Central memory CD4-positive, alpha-beta T cell (primary cell): ENCODE results near the gene MLEC.

Source experiments
- DNase-seq: peaks from one replicate; pipeline ENCODE4 v3.0.0; 2022
- total RNA-seq, 3 experiments: gene quantifications; one replicate each; lab custom pipeline; 2026; lab: John Stamatoyannopoulos, UW

MLEC gene
- total RNA-seq = 45.9 to 355 (median 127) reads per million in 3 experiments

GRCh38 chr12:120686690-120687577 lies at the start of gene MLEC:
TSS of gene MLEC (plus strand) at chr12:120687149. CDS start at chr12:120687297, 148 bp downstream.
- DNase-seq = peak; percentile 99

GRCh38 chr12:120639771-120640721 lies 46.9 kb upstream of the MLEC start, which contains the start of gene CABP1:
TSS of gene CABP1 (plus strand) at chr12:120640626. CDS start at chr12:120640686, 60 bp downstream.
- DNase-seq = peak; percentile 17

GRCh38 chr12:120640861-120641833 lies 45.8 kb upstream of the MLEC start:
- DNase-seq = peak; percentile 41

GRCh38 chr12:120642121-120642520 lies 44.8 kb upstream of the MLEC start:
- DNase-seq = no peak

GRCh38 chr12:120642826-120643225 lies 44.1 kb upstream of the MLEC start:
- no peak for DNase-seq

- no peak for DNase-seq
These were observed 43.4 kb upstream of the MLEC start for GRCh38 chr12:120643574-120643973.

GRCh38 chr12:120646044-120646443 lies 40.9 kb upstream of the MLEC start:
- DNase-seq = no peak

- no peak for DNase-seq
These were observed 39.6 kb upstream of the MLEC start for GRCh38 chr12:120647375-120647755.

GRCh38 chr12:120649442-120650232 lies 37.3 kb upstream of the MLEC start:
- DNase-seq = no peak

GRCh38 chr12:120650233-120650690 lies 36.7 kb upstream of the MLEC start:
- no peak for DNase-seq

GRCh38 chr12:120651821-120652220 lies 35.1 kb upstream of the MLEC start:
- no peak for DNase-seq

GRCh38 chr12:120652656-120653435 lies 34.1 kb upstream of the MLEC start:
- DNase-seq = no peak

GRCh38 chr12:120653611-120654010 lies 33.3 kb upstream of the MLEC start:
- no peak for DNase-seq

GRCh38 chr12:120654656-120655055 lies 32.3 kb upstream of the MLEC start:
- no peak for DNase-seq

GRCh38 chr12:120656008-120656407 lies 30.9 kb upstream of the MLEC start:
- no peak for DNase-seq

- no peak for DNase-seq
These were observed 28.4 kb upstream of the MLEC start for GRCh38 chr12:120658286-120659150.

- no peak for DNase-seq
These were observed 27.8 kb upstream of the MLEC start for GRCh38 chr12:120659151-120659525.

- no peak for DNase-seq
These were observed 25.5 kb upstream of the MLEC start for GRCh38 chr12:120661432-120661831.

- DNase-seq = no peak
These were observed 24.1 kb upstream of the MLEC start for GRCh38 chr12:120662879-120663278.
